SK-N-MC (cell line): ENCODE data around the gene AFAP1L2.

Source experiments
- DNase-seq: peaks from one replicate; pipeline ENCODE4 v3.0.0-alpha.2; 2011; ENCODE audit warnings: low read depth, low spot score
- H3K27ac ChIP-seq: fragments of 200-600 bp; sonication (generic); 2 replicates; pipeline ENCODE4 v1.5.1; 2016; ENCODE audit warnings: mixed run types
- H3K36me3 ChIP-seq: fragments of 200-600 bp; sonication (generic); 2 replicates; pipeline ENCODE4 v1.6.1; 2017; ENCODE audit warnings: antibody characterized with exemption, low read length, mixed read lengths; ENCODE audit not compliant: insufficient read depth
- H3K4me3 ChIP-seq: fragments of 200-600 bp; sonication (generic); 2 replicates; pipeline ENCODE4 v1.5.1; 2016
- H3K9ac ChIP-seq: fragments of 200-600 bp; sonication (generic); 2 replicates; pipeline ENCODE4 v1.8.0; 2017; ENCODE audit warnings: mixed run types, mixed read lengths; ENCODE audit not compliant: insufficient read length
- H3K9me3 ChIP-seq: fragments of 200-600 bp; sonication (generic); 2 replicates; pipeline ENCODE4 v1.6.1; 2017; ENCODE audit warnings: low read depth, mild to moderate bottlenecking, antibody characterized with exemption, low read length, moderate library complexity, mixed read lengths
- EZH2 ChIP-seq: fragments of 200-600 bp; sonication (generic); IDR thresholded peaks from one replicate; pipeline ENCODE4 v1.6.1; 2017; ENCODE audit warnings: antibody characterized with exemption
- FOXP2 ChIP-seq: optimal IDR thresholded peaks from 2 replicates; pipeline ENCODE3; 2011; ENCODE audit warnings: mild to moderate bottlenecking, moderate library complexity; ENCODE audit not compliant: insufficient read depth; ENCODE audit errors: extremely low read length, control extremely low read depth
- POLR2AphosphoS5 ChIP-seq: IDR thresholded peaks from 2 replicates; pipeline ENCODE4 v1.6.1; 2012; ENCODE audit warnings: mild to moderate bottlenecking, low read depth, low read length, borderline replicate concordance

AFAP1L2 gene

DNA sequence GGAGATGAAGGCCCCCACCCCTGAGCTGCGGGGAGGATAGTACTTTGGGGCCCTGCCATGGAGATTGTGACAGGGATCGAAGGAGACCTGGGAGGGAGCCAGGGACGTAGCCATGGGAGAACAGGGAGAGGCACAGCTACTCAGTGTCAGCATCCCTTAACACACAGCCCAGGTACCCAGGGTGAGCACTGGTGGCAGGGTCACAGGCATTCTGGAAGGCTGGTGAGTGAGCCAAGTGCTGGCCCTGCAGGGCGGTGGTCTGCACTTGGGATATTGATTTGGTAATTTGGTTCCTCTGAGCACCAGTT lies 125.5 kb downstream of the AFAP1L2 start:
- DNase-seq: no peak
- TF ChIP-seq POLR2AphosphoS5 (no peak), FOXP2 (no peak), EZH2 (no peak)
- H3K9ac ChIP-seq: no peak overlapping the region
- H3K27ac ChIP-seq: no peak overlapping the region
- H3K36me3 ChIP-seq: no peaks in the 10 kb centered on the region
- H3K9me3 ChIP-seq: no peaks in the 10 kb centered on the region
- no peak overlapping the region for H3K4me3 ChIP-seq

DNA sequence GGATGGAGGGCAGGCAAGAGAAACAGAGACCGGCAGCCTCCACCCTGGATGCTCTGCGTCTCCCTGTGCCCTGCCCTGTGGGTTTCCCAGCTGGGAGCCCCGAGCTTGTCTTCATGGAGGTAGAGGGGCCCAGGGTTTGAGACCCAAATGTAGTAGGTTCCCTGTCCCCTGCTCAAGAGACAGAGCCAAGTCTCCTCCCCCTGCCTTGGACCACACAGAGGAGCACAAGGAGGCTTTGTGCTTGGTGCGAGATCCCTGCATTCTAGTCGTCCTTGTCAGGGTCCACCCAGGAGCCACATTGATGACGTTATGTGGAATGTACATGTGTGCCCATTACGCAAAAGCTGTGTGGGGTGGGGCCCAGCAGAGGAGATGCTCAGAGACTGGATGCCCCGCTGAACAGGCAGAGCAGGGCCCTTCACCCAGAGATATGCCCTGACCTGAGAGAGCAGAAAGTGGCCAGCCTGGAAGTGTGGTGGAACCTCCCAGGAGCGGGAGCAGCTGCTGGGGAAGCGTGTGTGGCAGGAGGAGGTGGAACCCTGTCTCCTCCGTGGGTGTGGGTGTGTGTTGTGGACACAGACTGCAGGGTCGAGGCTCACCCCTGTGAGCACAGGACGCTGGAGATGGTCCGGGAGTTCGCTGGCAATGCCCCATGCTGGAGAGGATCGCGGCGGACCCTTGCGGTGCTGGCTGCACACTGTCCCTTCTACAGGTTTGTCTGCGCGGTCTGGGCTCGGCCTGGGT lies 126.0 kb downstream of the AFAP1L2 start:
- Histone ChIP-seq H3K9me3 (no peaks in the 10 kb centered on the region), H3K36me3 (no peaks in the 10 kb centered on the region), H3K27ac (no peak overlapping the region), H3K9ac (no peak overlapping the region), H3K4me3 (no peak overlapping the region)
- no peak for TF ChIP-seq FOXP2
- TF ChIP-seq EZH2: no peak
- no peak for TF ChIP-seq POLR2AphosphoS5
- no peak for DNase-seq

DNA sequence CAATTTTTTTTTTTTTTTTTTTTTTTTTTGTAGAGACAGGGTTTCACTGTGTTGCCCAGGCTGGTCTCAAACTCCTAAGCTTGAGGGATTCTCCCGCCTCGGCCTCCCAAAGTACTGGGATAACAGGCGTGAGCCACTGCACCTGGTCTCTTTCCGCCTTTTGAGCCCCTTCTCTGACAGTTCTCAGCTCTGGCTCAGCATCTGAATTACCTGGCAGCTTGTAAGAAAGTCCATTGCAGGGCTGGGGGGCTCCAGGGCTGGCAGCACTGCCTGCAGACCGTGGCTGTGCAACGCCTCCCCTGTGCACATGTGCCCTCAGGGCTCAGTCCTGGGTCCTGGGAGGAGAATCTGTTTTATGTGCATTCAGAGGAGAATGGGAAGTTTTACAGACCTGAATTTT lies 127.6 kb downstream of the AFAP1L2 start:
- no peaks in the 10 kb centered on the region for H3K9me3 ChIP-seq
- TF ChIP-seq FOXP2: no peak
- TF ChIP-seq POLR2AphosphoS5: no peak
- no peak for TF ChIP-seq EZH2
- H3K36me3 ChIP-seq: no peaks in the 10 kb centered on the region
- DNase-seq: no peak
- H3K27ac ChIP-seq: no peak overlapping the region
- no peak overlapping the region for H3K9ac ChIP-seq
- no peak overlapping the region for H3K4me3 ChIP-seq

DNA sequence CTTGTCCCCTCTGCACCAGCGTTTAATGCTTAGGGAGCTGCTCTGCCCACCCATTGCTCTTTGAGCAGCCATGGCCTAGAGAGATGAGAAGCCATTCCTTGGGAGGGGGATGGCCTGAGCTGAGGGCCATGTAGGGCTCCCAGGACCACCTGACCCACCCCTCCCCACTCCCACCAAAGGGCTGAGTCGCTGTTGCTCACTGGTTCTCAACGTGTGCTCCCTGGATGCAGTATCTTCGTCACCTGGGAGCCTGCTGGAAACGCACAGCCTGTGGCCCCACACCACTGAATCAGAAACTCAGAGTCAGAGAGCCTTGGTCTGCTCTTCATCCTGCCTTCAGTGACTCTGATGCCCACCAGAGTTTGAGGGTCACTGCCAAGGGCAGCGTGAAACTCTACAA lies 128.2 kb downstream of the AFAP1L2 start:
- H3K27ac ChIP-seq: no peak overlapping the region
- H3K4me3 ChIP-seq: no peak overlapping the region
- TF ChIP-seq FOXP2: no peak
- TF ChIP-seq EZH2: no peak
- TF ChIP-seq POLR2AphosphoS5: no peak
- no peak overlapping the region for H3K9ac ChIP-seq
- H3K36me3 ChIP-seq: no peaks in the 10 kb centered on the region
- no peaks in the 10 kb centered on the region for H3K9me3 ChIP-seq
- no peak for DNase-seq

DNA sequence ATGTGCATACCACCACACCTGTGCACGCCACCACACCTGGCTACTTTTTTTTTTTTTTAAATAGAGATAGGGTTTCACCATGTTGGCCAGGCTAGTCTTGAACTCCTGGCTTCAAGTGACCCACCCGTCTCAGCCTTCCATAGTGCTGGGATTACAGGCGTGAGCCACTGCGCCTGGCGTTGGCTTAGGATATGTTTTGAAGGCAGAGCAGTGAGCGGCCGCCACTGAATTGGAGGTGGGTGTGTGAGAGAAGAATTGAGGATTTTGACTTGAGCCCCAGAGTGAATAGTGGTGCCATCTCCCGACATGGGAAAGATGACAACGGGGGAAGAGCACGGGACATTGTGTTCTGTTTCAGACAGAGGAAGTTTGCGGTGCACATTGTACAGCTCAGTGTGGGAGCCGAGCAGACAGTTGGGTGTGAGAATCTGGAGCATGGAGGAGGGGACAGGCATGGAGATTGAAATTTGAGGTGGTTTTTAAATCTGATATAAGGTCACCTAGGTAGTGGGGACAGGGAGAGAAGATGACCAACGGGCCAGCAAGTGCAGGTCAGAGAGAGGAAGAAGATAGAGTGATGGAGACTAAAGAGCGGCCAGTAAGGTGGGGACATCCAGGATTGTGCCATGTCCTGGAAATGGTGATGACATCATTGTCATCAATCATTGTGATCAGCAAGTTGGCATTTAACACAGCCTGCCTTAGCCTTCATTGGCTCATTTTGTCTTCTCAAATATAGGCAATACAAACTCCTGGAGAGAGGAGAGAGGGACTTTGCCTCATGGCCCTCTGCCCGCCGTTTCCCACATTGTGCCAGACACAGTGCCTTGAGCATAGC lies 129.5 kb downstream of the AFAP1L2 start:
- H3K27ac ChIP-seq: no peak overlapping the region
- H3K9me3 ChIP-seq: no peaks in the 10 kb centered on the region
- H3K4me3 ChIP-seq: no peak overlapping the region
- TF ChIP-seq FOXP2 (no peak), EZH2 (no peak)
- no peaks in the 10 kb centered on the region for H3K36me3 ChIP-seq
- H3K9ac ChIP-seq: no peak overlapping the region
- no peak for DNase-seq

DNA sequence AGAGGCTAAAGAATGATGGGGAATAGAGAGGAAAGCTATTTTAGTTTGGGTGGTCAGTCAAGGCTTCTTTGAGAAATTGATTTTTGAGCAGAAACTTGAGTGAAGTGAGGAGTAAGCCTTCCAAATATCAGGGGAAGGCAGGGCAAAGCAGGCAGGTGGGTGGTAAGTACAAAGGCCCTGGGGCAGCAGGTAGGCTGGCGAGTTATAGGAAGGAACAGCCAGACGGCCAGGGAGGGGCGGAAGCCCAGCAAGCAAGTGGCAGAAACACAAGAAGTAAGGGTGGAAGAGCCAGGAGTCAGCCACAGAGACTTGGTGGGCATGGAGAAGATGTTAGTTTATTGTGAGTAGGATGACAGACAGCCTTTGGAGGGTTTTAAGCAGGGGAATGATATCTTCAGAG lies 130.4 kb downstream of the AFAP1L2 start:
- H3K4me3 ChIP-seq: no peak overlapping the region
- no peak overlapping the region for H3K9ac ChIP-seq
- no peak for TF ChIP-seq EZH2
- H3K9me3 ChIP-seq: no peaks in the 10 kb centered on the region
- no peak overlapping the region for H3K27ac ChIP-seq
- DNase-seq: no peak
- no peaks in the 10 kb centered on the region for H3K36me3 ChIP-seq

DNA sequence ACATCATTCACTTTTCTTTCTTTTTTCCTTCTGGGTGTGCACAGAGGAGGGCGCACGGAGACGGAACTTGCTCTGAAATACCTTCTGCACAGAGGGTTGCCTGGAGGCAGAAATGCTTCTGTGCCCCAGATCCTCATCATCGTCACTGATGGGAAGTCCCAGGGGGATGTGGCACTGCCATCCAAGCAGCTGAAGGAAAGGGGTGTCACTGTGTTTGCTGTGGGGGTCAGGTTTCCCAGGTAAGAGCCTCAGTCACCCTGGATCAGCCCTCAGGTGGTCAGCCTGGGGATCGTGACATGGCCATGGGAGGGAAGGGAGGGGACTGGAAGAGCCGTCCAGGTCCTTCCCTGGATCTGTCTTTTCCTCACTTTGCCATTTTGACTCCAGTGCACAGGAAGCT lies 131.6 kb downstream of the AFAP1L2 start:
- H3K4me3 ChIP-seq: no peak overlapping the region

DNA sequence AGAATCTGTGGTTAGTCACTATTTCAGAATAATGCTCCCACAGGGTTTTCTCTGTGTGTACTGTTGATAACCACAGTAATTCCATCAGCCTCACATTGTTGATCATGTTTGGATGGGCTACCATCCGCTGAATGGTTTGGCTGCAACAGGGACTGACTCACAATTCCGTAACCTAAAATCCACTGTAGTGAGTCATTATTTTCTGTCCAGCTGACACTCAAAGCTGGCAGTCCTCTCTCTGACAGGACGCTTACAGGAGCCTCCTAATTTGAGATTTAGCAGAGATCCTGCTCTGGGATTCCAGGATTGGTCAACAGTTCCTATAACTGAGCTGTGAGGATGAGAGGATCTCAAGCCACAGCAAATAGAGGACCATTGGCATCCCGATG lies 132.5 kb downstream of the AFAP1L2 start:
- Histone ChIP-seq H3K9me3 (no peaks in the 10 kb centered on the region), H3K9ac (no peak overlapping the region), H3K36me3 (no peaks in the 10 kb centered on the region), H3K4me3 (no peak overlapping the region), H3K27ac (no peak overlapping the region)
- DNase-seq: no peak
- TF ChIP-seq POLR2AphosphoS5 (no peak), EZH2 (no peak), FOXP2 (no peak)

More for the DNA sequence above, 131.6 kb downstream of the AFAP1L2 start:
- no peak for DNase-seq
- TF ChIP-seq POLR2AphosphoS5 (no peak), EZH2 (no peak), FOXP2 (no peak)
- Histone ChIP-seq H3K36me3 (no peaks in the 10 kb centered on the region), H3K27ac (no peak overlapping the region), H3K9me3 (no peaks in the 10 kb centered on the region), H3K9ac (no peak overlapping the region)
